Activated naive CD8-positive, alpha-beta T cell treated with anti-CD3 and anti-CD28 coated beads, Interleukin-2, amount 10 ng/mL, durations not matched to agents 7 days and 5 days (primary cell): ENCODE measurements around the gene MAN1B1. TPM values are rescaled to one million over a fixed set of nuclear protein-coding genes. Genes with fewer than 3 reads are reported as not detected.
A peak's percentile ranks its signal among the peaks of the same experiment; 100 is the strongest.
"Not testable (repeated sequence)": the region's sequence is repeated elsewhere in the genome, so short reads cannot be mapped to it uniquely, and the experiment has no call there.

ENCODE experiments used
- ATAC-seq: fragments of 150-1000 bp; cut with Tn5 transposase; one replicate; pipeline ENCODE4 v1.10.0; 2021; ENCODE audit warnings: low read depth, moderate library complexity
- POLR2A ChIA-PET: fragments of 350-600 bp; sonication (Branson Sonifier 250); formaldehyde crosslinking; loops from one replicate; lab custom pipeline; 2021; ENCODE audit warnings: antibody characterized with exemption; lab: Charles Lee
- DNase-seq: peaks from one replicate; pipeline ENCODE4 v3.0.0; 2021
- H3K27ac Mint-ChIP-seq: one replicate; pipeline ENCODE4 v1.8.0; 2022; ENCODE audit warnings: mild to moderate bottlenecking, mixed read lengths
- H3K27me3 Mint-ChIP-seq: one replicate; pipeline ENCODE4 v1.8.0; 2022; ENCODE audit warnings: mild to moderate bottlenecking, moderate library complexity, mixed read lengths
- H3K36me3 Mint-ChIP-seq: one replicate; pipeline ENCODE4 v1.8.0; 2021; ENCODE audit warnings: mild to moderate bottlenecking, mixed read lengths
- H3K4me1 Mint-ChIP-seq: one replicate; pipeline ENCODE4 v1.8.0; 2021; ENCODE audit warnings: mixed read lengths
- H3K4me3 Mint-ChIP-seq: one replicate; pipeline ENCODE4 v1.8.0; 2022; ENCODE audit warnings: mild to moderate bottlenecking, moderate library complexity, mixed read lengths
- H3K9me3 Mint-ChIP-seq: one replicate; pipeline ENCODE4 v1.8.0; 2021; ENCODE audit warnings: mixed read lengths
- total RNA-seq, 2 experiments: library from RNA; stranded (reverse); gene quantifications; one replicate each; pipeline ENCODE4 v1.2.3, GENCODE V29; 2021

Gene MAN1B1
- total RNA-seq, 2 experiments from 2014 or later = 63.2 to 63.9 TPM

- Mint-ChIP-seq H3K36me3 (no peaks in the 10 kb centered on the region), H3K9me3 (no peaks in the 10 kb centered on the region), H3K27me3 (peaks cover 3% of the 10 kb centered on the region), H3K4me1 (peaks cover 29% of the 10 kb centered on the region), H3K4me3 (peak overlapping the region; percentile 89), H3K27ac (peak overlapping the region; percentile 91)
- DNase-seq (no peak), ATAC-seq (peak; percentile 6)
- POLR2A ChIA-PET = interaction anchor here (0.6 to 3.7 kb wide), 10 partner anchors 22 to 127 kb away, joined by 3 to 28 read pairs (median 4); partner anchors contain the start of genes ANAPC2, MAN1B1, RNF208 and SSNA1
Observed at GRCh38 chr9:137127301-137128157, 40.7 kb downstream of the MAN1B1 start.

- H3K36me3 Mint-ChIP-seq = no peaks in the 10 kb centered on the region
- DNase-seq (no peak), ATAC-seq (no peak)
- peak overlapping the region; percentile 90 for H3K27ac Mint-ChIP-seq
- H3K4me1 Mint-ChIP-seq = peaks cover 27% of the 10 kb centered on the region
- H3K27me3 Mint-ChIP-seq = peaks cover 9% of the 10 kb centered on the region
- H3K9me3 Mint-ChIP-seq = no peaks in the 10 kb centered on the region
- POLR2A ChIA-PET = interaction anchor here (0.6 to 3.7 kb wide), 15 partner anchors 19 to 112 kb away, joined by 3 to 37 read pairs (median 9); partner anchors contain the start of genes ANAPC2, CYSRT1, MAN1B1 and RNF208
- peak overlapping the region; percentile 89 for H3K4me3 Mint-ChIP-seq
Observed at GRCh38 chr9:137128158-137128861, 41.5 kb downstream of the MAN1B1 start.

- POLR2A ChIA-PET = interaction anchor here (0.5 to 3.7 kb wide), 22 partner anchors 14 to 401 kb away, joined by 3 to 37 read pairs (median 6); partner anchors contain the start of genes ANAPC2, CLIC3, CYSRT1 and DPP7
- ATAC-seq (no peak), DNase-seq (no peak)
- peak overlapping the region; percentile 90 for H3K27ac Mint-ChIP-seq
- no peaks in the 10 kb centered on the region for H3K36me3 Mint-ChIP-seq
- peak overlapping the region; percentile 89 for H3K4me3 Mint-ChIP-seq
- no peaks in the 10 kb centered on the region for H3K9me3 Mint-ChIP-seq
- peaks cover 10% of the 10 kb centered on the region for H3K27me3 Mint-ChIP-seq
- peaks cover 26% of the 10 kb centered on the region for H3K4me1 Mint-ChIP-seq
Observed at GRCh38 chr9:137128862-137129455, 42.2 kb downstream of the MAN1B1 start.

GRCh38 chr9:137129456-137130175, 42.8 kb downstream of the MAN1B1 start:
- H3K27me3 Mint-ChIP-seq = peaks cover 17% of the 10 kb centered on the region
- peak overlapping the region; percentile 78 for H3K27ac Mint-ChIP-seq
- ATAC-seq (peak; percentile 96), DNase-seq (peak; percentile 90)
- peak overlapping the region; percentile 89 for H3K4me3 Mint-ChIP-seq
- no peaks in the 10 kb centered on the region for H3K36me3 Mint-ChIP-seq
- peaks cover 26% of the 10 kb centered on the region for H3K4me1 Mint-ChIP-seq
- POLR2A ChIA-PET = interaction anchor here (0.5 to 3.7 kb wide), 27 partner anchors 15 to 401 kb away, joined by 3 to 37 read pairs (median 5); partner anchors contain the start of genes ANAPC2, CLIC3, CYSRT1 and DPP7
- H3K9me3 Mint-ChIP-seq = no peaks in the 10 kb centered on the region

GRCh38 chr9:137130176-137130755, 43.5 kb downstream of the MAN1B1 start:
- H3K4me3 Mint-ChIP-seq = peak overlapping the region; percentile 87
- H3K27ac Mint-ChIP-seq = peak overlapping the region; percentile 79
- no peak for ATAC-seq

GRCh38 chr9:137134191-137134590, 47.4 kb downstream of the MAN1B1 start:
- no peaks in the 10 kb centered on the region for H3K9me3 Mint-ChIP-seq
- H3K27me3 Mint-ChIP-seq = peaks cover 47% of the 10 kb centered on the region
- ATAC-seq (no peak), DNase-seq (no peak)
- POLR2A ChIA-PET = no interaction called here
- H3K4me1 Mint-ChIP-seq = peaks cover 3% of the 10 kb centered on the region
- no peaks in the 10 kb centered on the region for H3K36me3 Mint-ChIP-seq
- no peak overlapping the region for H3K4me3 Mint-ChIP-seq
- no peak overlapping the region for H3K27ac Mint-ChIP-seq

More at GRCh38 chr9:137130176-137130755, 43.5 kb downstream of the MAN1B1 start:
- no peak for DNase-seq
- POLR2A ChIA-PET = interaction anchor here (0.5 to 3.7 kb wide), 22 partner anchors 15 to 257 kb away, joined by 3 to 37 read pairs (median 6); partner anchors contain the start of genes ANAPC2, CLIC3, CYSRT1 and DPP7
- Mint-ChIP-seq H3K4me1 (peaks cover 26% of the 10 kb centered on the region), H3K27me3 (peaks cover 19% of the 10 kb centered on the region), H3K36me3 (no peaks in the 10 kb centered on the region), H3K9me3 (no peaks in the 10 kb centered on the region)

- peaks cover 54% of the 10 kb centered on the region for H3K27me3 Mint-ChIP-seq
- H3K36me3 Mint-ChIP-seq, DNase-seq, H3K4me1 Mint-ChIP-seq, H3K4me3 Mint-ChIP-seq, POLR2A ChIA-PET, ATAC-seq, H3K27ac Mint-ChIP-seq, H3K9me3 Mint-ChIP-seq: not testable (repeated sequence)
Observed at GRCh38 chr9:137135154-137135553, 48.4 kb downstream of the MAN1B1 start.

- no peak for ATAC-seq
- no peaks in the 10 kb centered on the region for H3K36me3 Mint-ChIP-seq
- H3K9me3 Mint-ChIP-seq = no peaks in the 10 kb centered on the region
- POLR2A ChIA-PET = no interaction called here
- H3K4me1 Mint-ChIP-seq = peaks cover 8% of the 10 kb centered on the region
- peaks cover 66% of the 10 kb centered on the region for H3K27me3 Mint-ChIP-seq
- H3K4me3 Mint-ChIP-seq = no peak overlapping the region
- DNase-seq = no peak
- H3K27ac Mint-ChIP-seq = no peak overlapping the region
Observed at GRCh38 chr9:137136261-137136880, 49.6 kb downstream of the MAN1B1 start.

- POLR2A ChIA-PET = interaction anchor here (0.7 to 1.1 kb wide), 2 partner anchors 14 to 61 kb away, joined by 3 to 4 read pairs; no protein-coding TSS in a partner anchor
- H3K4me3 Mint-ChIP-seq = no peak overlapping the region
- H3K27me3 Mint-ChIP-seq = peaks cover 66% of the 10 kb centered on the region
- no peaks in the 10 kb centered on the region for H3K36me3 Mint-ChIP-seq
- H3K4me1 Mint-ChIP-seq = peaks cover 8% of the 10 kb centered on the region
- ATAC-seq (no peak), DNase-seq (no peak)
- H3K9me3 Mint-ChIP-seq = no peaks in the 10 kb centered on the region
- no peak overlapping the region for H3K27ac Mint-ChIP-seq
Observed at GRCh38 chr9:137136881-137137607, 50.3 kb downstream of the MAN1B1 start.

- Mint-ChIP-seq H3K9me3 (no peaks in the 10 kb centered on the region), H3K27ac (no peak overlapping the region), H3K36me3 (no peaks in the 10 kb centered on the region), H3K4me1 (peaks cover 8% of the 10 kb centered on the region), H3K4me3 (no peak overlapping the region), H3K27me3 (peaks cover 60% of the 10 kb centered on the region)
- POLR2A ChIA-PET = interaction anchor here (0.7 to 1.1 kb wide), 2 partner anchors 13 to 60 kb away, joined by 3 to 4 read pairs; no protein-coding TSS in a partner anchor
- no peak for DNase-seq
- ATAC-seq = no peak
Observed at GRCh38 chr9:137138058-137138721, 51.4 kb downstream of the MAN1B1 start.
